ENCODE results near the gene PPM1N. TPM values are rescaled to one million over a fixed set of nuclear protein-coding genes. Genes with fewer than 3 reads are reported as not detected.
A peak's percentile ranks its signal among the peaks of the same experiment; 100 is the strongest.

Gene PPM1N
- total RNA-seq, 8 experiments from 2014 or later, result 0.64 to 4.6 (median 1.2) TPM

DNA sequence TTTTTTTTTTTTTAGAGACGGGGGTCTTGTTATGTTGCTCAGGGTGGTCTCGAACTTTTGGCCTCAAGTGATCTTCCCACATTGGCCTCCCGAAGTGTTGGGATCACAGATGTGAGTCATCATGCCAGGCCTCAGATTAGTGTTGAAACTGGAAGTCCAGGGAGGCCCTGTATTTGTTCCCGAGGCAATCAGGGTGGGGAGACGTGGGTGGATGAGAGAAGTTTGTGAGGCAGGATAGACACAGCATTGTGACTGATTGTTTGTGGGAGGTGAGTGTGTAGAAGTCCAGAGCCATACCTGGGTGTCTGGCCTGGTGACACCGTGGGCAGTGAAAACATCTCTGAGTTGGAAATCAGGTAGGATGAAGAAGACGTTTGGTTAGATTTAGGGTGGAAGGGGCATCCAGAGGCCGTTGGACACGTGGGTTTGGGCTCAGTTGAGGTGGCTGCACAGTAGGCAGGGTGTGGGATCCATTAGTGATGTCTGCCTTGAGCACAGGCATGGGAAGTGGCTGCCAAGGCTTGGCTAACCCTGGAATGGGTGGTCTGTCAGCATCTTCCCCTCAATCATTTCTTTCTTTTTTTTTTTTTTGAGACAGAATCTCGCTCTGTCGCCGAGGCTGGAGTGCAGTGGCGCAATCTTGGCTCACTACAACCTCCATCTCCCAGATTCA lies 13.8 kb upstream of the PPM1N start:
- in situ Hi-C loops (cut with MboI; ENCODE audit: low pct_unique_long_range_greater_than_20kb in 2 of 9, low sequenced_read_pairs in 9 of 9, unreplicated experiment in 9 of 9), result loop anchor here in 2 of 9 experiments (10.0 kb wide), 1 partner anchor 50 kb away; no protein-coding TSS in a partner anchor
- WGBS, 10 experiments, result 41 to 100% (median 91%) methylated on average over 2 to 6 of the region's 13 CpGs; no CpG with 5 or more reads in 4 of the 10 experiments
- H3K27ac ChIP-seq, result no peak overlapping the region
- no peak for ATAC-seq (replicated peaks in 6 of 8)
- no peak overlapping the region for H3K4me3 ChIP-seq
- H3K4me1 ChIP-seq (replicated peaks in 1 of 2), result no peaks in the 10 kb centered on the region

GRCh38 chr19:45485305-45486077 lies 12.8 kb upstream of the PPM1N start:
- Histone ChIP-seq H3K4me3 (peak overlapping the region; percentile 22 to 51 (median 43)), H3K4me1 (replicated peaks in 1 of 2) (no peaks in the 10 kb centered on the region), H3K27ac (no peak overlapping the region)
- in situ Hi-C loops (cut with MboI; ENCODE audit: low pct_unique_long_range_greater_than_20kb in 2 of 9, low sequenced_read_pairs in 9 of 9, unreplicated experiment in 9 of 9), result loop anchor here in 2 of 9 experiments (10.0 kb wide), 1 partner anchor 51 kb away; no protein-coding TSS in a partner anchor
- ATAC-seq (replicated peaks in 6 of 8), result peak; percentile 93 to 98 (median 96)
- WGBS, 10 experiments, result 0% methylated on average over 1 to 2 of the region's 35 CpGs; no CpG with 5 or more reads in 7 of the 10 experiments

- WGBS, 10 experiments, result 60 to 93% (median 85%) methylated on average over 1 to 6 of the region's 15 CpGs; no CpG with 5 or more reads in 6 of the 10 experiments
- no peak for ATAC-seq (replicated peaks in 6 of 8)
- Histone ChIP-seq H3K4me1 (replicated peaks in 1 of 2) (peaks cover 0 to 13% of the 10 kb centered on the region in 2 donors), H3K4me3 (no peak overlapping the region), H3K27ac (no peak overlapping the region)
- in situ Hi-C loops (cut with MboI; ENCODE audit: low pct_unique_long_range_greater_than_20kb in 2 of 9, low sequenced_read_pairs in 9 of 9, unreplicated experiment in 9 of 9), result loop anchor here in 2 of 9 experiments (10.0 kb wide), 1 partner anchor 54 kb away; no protein-coding TSS in a partner anchor
Observed at GRCh38 chr19:45488708-45489107, 9.5 kb upstream of the PPM1N start.

DNA sequence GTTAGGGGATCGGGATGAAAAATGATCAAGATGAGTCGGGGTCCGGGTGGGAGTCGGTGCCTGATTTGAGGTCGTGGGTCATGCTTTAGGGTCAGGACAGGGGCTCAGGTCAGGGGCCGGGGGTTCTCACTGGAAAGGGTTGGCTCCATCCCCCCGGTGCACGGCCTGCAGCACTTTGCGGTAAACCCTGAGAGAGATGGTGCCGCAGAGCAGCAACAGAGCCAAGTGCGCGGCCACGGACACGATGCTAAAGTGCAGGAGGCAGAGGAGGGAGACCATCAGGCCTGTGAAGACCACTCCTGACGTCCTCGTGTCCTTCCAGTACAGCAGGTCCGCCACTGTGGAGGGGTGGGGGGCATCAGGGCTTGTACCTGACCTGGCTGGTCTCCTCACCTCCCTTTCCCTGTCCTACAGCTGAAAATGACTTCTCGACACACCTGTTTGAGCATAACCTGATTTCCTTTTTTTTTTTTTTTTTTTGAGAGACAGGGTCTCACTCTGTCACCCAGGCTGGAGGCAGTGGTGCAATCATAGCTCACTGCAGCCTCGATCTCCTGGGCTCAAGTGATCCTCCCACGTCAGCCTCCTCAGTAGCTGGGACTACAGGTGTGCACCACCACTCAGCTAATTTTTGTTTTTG lies 8.9 kb upstream of the PPM1N start:
- Histone ChIP-seq H3K4me3 (no peak overlapping the region), H3K27ac (no peak overlapping the region), H3K4me1 (replicated peaks in 1 of 2) (peaks cover 0 to 13% of the 10 kb centered on the region in 2 donors)
- in situ Hi-C loops (cut with MboI; ENCODE audit: low pct_unique_long_range_greater_than_20kb in 2 of 9, low sequenced_read_pairs in 9 of 9, unreplicated experiment in 9 of 9), result loop anchor here in 2 of 9 experiments (10.0 kb wide), 1 partner anchor 55 kb away; no protein-coding TSS in a partner anchor
- no peak for ATAC-seq (replicated peaks in 6 of 8)
- WGBS, 10 experiments, result 60 to 96% (median 87%) methylated on average over 1 to 16 of the region's 20 CpGs; no CpG with 5 or more reads in 2 of the 10 experiments

GRCh38 chr19:45492137-45492626 lies 6.1 kb upstream of the PPM1N start:
- 65 to 100% (median 85%) methylated on average over 1 to 5 of the region's 5 CpGs; no CpG with 5 or more reads in 4 of the 10 experiments for WGBS, 10 experiments
- in situ Hi-C loops (cut with MboI; ENCODE audit: low pct_unique_long_range_greater_than_20kb in 2 of 9, low sequenced_read_pairs in 9 of 9, unreplicated experiment in 9 of 9), result no loop called here
- H3K4me3 ChIP-seq, result peak overlapping the region in 1 of 5 donors; percentile 24
- H3K4me1 ChIP-seq (replicated peaks in 1 of 2), result peaks cover 0 to 13% of the 10 kb centered on the region in 2 donors
- ATAC-seq (replicated peaks in 6 of 8), result no peak
- no peak overlapping the region for H3K27ac ChIP-seq

- WGBS, 10 experiments, result 0 to 20% (median 9%) methylated on average over 1 to 13 of the region's 32 CpGs; no CpG with 5 or more reads in 4 of the 10 experiments
- ATAC-seq (replicated peaks in 6 of 8), result peak in 3 of 8 experiments; percentile 46 to 58 (median 53)
- Histone ChIP-seq H3K27ac (no peak overlapping the region), H3K4me1 (replicated peaks in 1 of 2) (peaks cover 0 to 13% of the 10 kb centered on the region in 2 donors), H3K4me3 (peak overlapping the region in 4 of 5 donors; percentile 8 to 24 (median 18))
- in situ Hi-C loops (cut with MboI; ENCODE audit: low pct_unique_long_range_greater_than_20kb in 2 of 9, low sequenced_read_pairs in 9 of 9, unreplicated experiment in 9 of 9), result no loop called here
Observed at GRCh38 chr19:45492627-45493470, 5.4 kb upstream of the PPM1N start.

GRCh38 chr19:45494261-45494916 lies 3.9 kb upstream of the PPM1N start:
- H3K27ac ChIP-seq, result no peak overlapping the region
- H3K4me3 ChIP-seq, result no peak overlapping the region
- peaks cover 0 to 19% of the 10 kb centered on the region in 2 donors for H3K4me1 ChIP-seq (replicated peaks in 1 of 2)
- 80 to 100% (median 93%) methylated on average over 1 to 6 of the region's 39 CpGs; no CpG with 5 or more reads in 5 of the 10 experiments for WGBS, 10 experiments
- in situ Hi-C loops (cut with MboI; ENCODE audit: low pct_unique_long_range_greater_than_20kb in 2 of 9, low sequenced_read_pairs in 9 of 9, unreplicated experiment in 9 of 9), result no loop called here
- ATAC-seq (replicated peaks in 6 of 8), result no peak

GRCh38 chr19:45495178-45495577 lies 3.1 kb upstream of the PPM1N start:
- peaks cover 0 to 20% of the 10 kb centered on the region in 2 donors for H3K4me1 ChIP-seq (replicated peaks in 1 of 2)
- ATAC-seq (replicated peaks in 6 of 8), result no peak
- H3K4me3 ChIP-seq, result no peak overlapping the region
- no peak overlapping the region for H3K27ac ChIP-seq
- 0 to 90% (median 77%) methylated on average over 1 to 5 of the region's 5 CpGs for WGBS, 10 experiments
- in situ Hi-C loops (cut with MboI; ENCODE audit: low pct_unique_long_range_greater_than_20kb in 2 of 9, low sequenced_read_pairs in 9 of 9, unreplicated experiment in 9 of 9), result no loop called here

DNA sequence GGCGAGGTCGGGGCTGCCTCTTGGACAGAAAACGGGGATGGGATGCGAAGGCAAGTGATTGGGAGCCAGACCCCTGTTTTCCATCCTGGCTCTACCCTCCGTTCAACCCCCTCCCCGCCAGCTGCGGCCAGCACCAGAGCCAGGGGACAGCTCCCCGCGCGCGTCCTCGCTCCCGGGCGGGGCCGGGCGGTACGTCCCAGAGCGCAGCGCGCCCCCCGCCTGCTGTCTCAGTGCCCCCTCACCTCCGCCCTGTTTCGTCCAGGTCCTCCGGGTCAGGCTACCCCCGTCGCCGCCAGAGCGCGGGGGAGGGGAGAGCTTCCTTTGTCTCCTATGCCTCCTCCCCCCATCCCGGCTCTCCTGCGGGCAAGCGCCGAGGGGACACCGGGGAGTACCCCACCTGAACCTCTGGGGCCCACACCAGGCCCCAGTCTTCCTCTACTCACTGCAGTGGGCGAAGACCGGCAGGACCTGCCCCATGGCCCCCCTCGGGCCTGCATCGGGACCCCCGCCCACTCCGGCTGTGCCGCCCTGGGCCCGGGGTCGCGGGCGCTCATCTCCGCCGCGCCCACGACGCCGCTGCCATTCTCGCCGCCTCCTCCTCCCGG lies 1.8 kb upstream of the PPM1N start:
- peak; percentile 2 to 62 (median 54) for ATAC-seq (replicated peaks in 6 of 8)

DNA sequence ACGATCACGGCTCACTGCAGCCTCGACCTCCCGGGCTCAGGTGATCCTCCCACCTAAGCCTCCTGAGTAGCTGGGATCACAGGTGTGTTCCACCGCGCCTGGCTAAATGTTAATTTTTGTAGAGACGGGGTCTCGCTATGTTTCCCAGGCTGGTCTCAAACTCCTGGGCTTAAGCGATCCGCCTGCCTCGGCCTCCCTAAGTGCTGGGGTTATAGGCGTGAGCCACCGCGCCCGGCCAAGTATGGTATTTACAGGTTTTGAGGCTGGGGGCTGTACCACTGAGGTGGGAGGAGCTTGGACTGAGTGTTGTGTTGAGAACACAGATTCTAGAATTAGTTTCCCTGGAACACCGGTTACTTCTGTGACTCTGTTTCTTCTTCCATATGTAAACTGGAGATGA lies 452 bp upstream of the PPM1N start:
- 0 to 50% (median 26%) methylated on average over 1 to 13 of the region's 16 CpGs; no CpG with 5 or more reads in 4 of the 10 experiments for WGBS, 10 experiments
- in situ Hi-C loops (cut with MboI; ENCODE audit: low pct_unique_long_range_greater_than_20kb in 2 of 9, low sequenced_read_pairs in 9 of 9, unreplicated experiment in 9 of 9), result no loop called here
- ATAC-seq (replicated peaks in 6 of 8), result no peak
- Histone ChIP-seq H3K4me1 (replicated peaks in 1 of 2) (peaks cover 0 to 16% of the 10 kb centered on the region in 2 donors), H3K27ac (no peak overlapping the region), H3K4me3 (no peak overlapping the region)

More for the DNA sequence above, 1.8 kb upstream of the PPM1N start:
- Histone ChIP-seq H3K4me1 (replicated peaks in 1 of 2) (peaks cover 0 to 20% of the 10 kb centered on the region in 2 donors), H3K27ac (peak overlapping the region; percentile 77 to 82), H3K4me3 (peak overlapping the region; percentile 52 to 82 (median 63))
- 0% methylated on average over 1 to 6 of the region's 54 CpGs; no CpG with 5 or more reads in 7 of the 10 experiments for WGBS, 10 experiments
- in situ Hi-C loops (cut with MboI; ENCODE audit: low pct_unique_long_range_greater_than_20kb in 2 of 9, low sequenced_read_pairs in 9 of 9, unreplicated experiment in 9 of 9), result no loop called here
